ENCODE data around the gene DNM1.

DNA sequence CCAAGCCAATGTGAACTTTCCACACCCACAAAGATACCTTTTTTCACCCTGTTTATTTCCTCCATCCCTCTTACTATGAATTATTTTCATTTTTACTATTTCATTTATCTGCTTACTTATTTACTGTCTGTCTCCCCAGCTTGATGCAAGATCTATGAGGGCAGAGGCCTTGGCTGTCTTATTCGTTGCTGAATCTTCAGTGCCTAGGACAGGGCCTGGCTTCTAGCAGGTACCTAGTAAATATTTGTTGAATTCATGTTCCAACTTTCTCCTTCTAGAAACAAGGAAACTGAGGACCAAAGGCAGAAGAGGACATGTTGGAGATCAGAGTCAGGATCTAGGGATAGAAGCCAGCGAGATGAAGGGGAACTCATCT lies 543 bp upstream of the DNM1 start:
- TF ChIP-seq CTCF (IDR thresholded peaks at IDR 0.05; ENCODE audit: poor library complexity) (no peak), EZH2 (IDR thresholded peaks at IDR 0.05; ENCODE audit: borderline replicate concordance) (no peak)
